ENCODE results near the gene KIF5C.

DNA sequence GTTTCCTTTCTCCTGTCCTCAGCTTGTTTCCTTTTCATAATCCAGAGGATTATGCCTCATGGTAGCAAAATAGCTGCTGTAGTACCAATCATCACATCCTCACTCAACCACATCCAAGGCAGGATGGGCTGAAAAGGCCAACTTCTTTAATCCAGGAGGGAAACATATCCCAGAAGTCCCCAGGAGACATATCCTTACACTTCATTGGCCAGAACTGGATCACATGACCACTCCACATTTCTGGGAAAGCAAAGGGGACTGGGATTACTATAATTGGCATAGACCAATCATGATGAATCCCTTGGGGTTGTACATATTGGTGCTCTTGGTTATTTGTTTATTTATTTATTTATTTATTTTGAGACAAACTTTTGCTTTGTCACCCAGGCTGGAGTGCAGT, 109.4 kb downstream of the KIF5C start:
- TF ChIP-seq, protein P1, sequence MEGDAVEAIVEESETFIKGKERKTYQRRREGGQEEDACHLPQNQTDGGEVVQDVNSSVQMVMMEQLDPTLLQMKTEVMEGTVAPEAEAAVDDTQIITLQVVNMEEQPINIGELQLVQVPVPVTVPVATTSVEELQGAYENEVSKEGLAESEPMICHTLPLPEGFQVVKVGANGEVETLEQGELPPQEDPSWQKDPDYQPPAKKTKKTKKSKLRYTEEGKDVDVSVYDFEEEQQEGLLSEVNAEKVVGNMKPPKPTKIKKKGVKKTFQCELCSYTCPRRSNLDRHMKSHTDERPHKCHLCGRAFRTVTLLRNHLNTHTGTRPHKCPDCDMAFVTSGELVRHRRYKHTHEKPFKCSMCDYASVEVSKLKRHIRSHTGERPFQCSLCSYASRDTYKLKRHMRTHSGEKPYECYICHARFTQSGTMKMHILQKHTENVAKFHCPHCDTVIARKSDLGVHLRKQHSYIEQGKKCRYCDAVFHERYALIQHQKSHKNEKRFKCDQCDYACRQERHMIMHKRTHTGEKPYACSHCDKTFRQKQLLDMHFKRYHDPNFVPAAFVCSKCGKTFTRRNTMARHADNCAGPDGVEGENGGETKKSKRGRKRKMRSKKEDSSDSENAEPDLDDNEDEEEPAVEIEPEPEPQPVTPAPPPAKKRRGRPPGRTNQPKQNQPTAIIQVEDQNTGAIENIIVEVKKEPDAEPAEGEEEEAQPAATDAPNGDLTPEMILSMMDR (IDR thresholded peaks at IDR 0.05; ENCODE audit: low read depth, low read length, missing input control) = no peak
- TF ChIP-seq, protein P2, sequence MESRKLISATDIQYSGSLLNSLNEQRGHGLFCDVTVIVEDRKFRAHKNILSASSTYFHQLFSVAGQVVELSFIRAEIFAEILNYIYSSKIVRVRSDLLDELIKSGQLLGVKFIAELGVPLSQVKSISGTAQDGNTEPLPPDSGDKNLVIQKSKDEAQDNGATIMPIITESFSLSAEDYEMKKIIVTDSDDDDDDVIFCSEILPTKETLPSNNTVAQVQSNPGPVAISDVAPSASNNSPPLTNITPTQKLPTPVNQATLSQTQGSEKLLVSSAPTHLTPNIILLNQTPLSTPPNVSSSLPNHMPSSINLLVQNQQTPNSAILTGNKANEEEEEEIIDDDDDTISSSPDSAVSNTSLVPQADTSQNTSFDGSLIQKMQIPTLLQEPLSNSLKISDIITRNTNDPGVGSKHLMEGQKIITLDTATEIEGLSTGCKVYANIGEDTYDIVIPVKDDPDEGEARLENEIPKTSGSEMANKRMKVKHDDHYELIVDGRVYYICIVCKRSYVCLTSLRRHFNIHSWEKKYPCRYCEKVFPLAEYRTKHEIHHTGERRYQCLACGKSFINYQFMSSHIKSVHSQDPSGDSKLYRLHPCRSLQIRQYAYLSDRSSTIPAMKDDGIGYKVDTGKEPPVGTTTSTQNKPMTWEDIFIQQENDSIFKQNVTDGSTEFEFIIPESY (IDR thresholded peaks at IDR 0.05) = no peak
- no peak for TF ChIP-seq TAF1 (conservative IDR thresholded peaks at IDR 0.05)
- TF ChIP-seq, protein P3, sequence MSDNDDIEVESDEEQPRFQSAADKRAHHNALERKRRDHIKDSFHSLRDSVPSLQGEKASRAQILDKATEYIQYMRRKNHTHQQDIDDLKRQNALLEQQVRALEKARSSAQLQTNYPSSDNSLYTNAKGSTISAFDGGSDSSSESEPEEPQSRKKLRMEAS (IDR thresholded peaks at IDR 0.05) = no peak
- TF ChIP-seq, protein P4, sequence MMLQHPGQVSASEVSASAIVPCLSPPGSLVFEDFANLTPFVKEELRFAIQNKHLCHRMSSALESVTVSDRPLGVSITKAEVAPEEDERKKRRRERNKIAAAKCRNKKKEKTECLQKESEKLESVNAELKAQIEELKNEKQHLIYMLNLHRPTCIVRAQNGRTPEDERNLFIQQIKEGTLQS (IDR thresholded peaks at IDR 0.05) = no peak
- TF ChIP-seq RAD21 (IDR thresholded peaks at IDR 0.05) = no peak
- no peak for TF ChIP-seq YY1 (IDR thresholded peaks at IDR 0.05)
- TF ChIP-seq SP1 (IDR thresholded peaks at IDR 0.05) = no peak
- no peak for TF ChIP-seq HNF4A (conservative IDR thresholded peaks at IDR 0.05)
- no peak for TF ChIP-seq FOXA1 (IDR thresholded peaks at IDR 0.05)
- no peak for TF ChIP-seq RXRA (IDR thresholded peaks at IDR 0.05)
